Measurements from ENCODE around the gene CHSY3. TPM values are rescaled to one million over a fixed set of nuclear protein-coding genes. Genes with fewer than 3 reads are reported as not detected.

The CHSY3 gene
- 4.0 and 8.8 TPM in 2 replicates for total RNA-seq (ENCODE audit: low replicate concordance)

DNA sequence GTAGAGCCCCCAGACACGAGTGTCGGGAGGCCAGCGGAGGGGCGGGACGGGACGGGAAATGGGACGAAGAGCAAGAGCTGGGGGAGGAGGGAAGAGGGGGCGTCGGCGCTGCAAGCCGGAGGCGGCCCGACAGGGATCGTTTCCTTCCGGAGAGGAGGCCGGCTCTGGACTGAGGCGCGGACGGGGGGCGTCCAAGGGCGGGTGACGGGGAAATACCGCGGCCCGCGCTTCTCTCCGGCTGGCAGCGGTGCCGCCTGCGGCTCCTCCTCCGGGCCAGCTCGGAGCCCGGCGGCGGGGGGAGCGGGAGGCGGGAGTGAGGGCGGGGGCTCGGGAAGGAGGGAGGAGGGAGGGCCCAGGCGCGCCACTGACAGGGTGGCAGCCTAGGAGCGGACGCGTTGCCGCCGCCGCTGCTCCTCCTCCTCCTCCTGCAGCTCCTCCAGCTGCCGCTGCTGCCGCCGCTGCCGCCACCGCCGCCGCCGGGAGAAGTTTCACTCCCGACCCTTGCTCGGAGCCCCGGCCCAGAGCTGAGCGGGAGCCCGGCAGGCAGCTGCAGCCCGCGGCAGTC is at the start of gene CHSY3:
Gene CHSY3, plus strand, starts transcription at position 364 of the 565 bp plus-strand sequence.

Other genes with a start within 250 kb of the CHSY3 start
- gene MINAR2, start 156.4 kb upstream of the CHSY3 start, total RNA-seq (ENCODE audit: low replicate concordance), result not detected in 2 replicates

Measured in smooth muscle cell of the coronary artery (primary cell).